HepG2 (cell line): ENCODE results near the gene USP25. TPM values are rescaled to one million over a fixed set of nuclear protein-coding genes. Genes with fewer than 3 reads are reported as not detected.

Source experiments
- ATAC-seq: fragments of 200-7000 bp; cut with Tn5 transposase; 3 replicates; pipeline ENCODE4 v1.9.1; 2020; ENCODE audit warnings: mild to moderate bottlenecking, moderate library complexity
- BruUV-seq: library from RNA; stranded (reverse); fragments of 400-500 nt; replicated peaks from 2 replicates; lab custom pipeline; 2021; lab: Mats Ljungman, UMichigan
- CTCF ChIA-PET: fragments of 300-600 bp; formaldehyde crosslinking; extraction: SDS; loops from one replicate; lab custom pipeline; 2021; ENCODE audit warnings: low total read pairs, inconsistent platforms, low intra/inter-chr PET ratio; lab: Yijun Ruan, JAX
- POLR2A ChIA-PET: fragments of 350-600 bp; sonication (Branson Sonifier 250); formaldehyde crosslinking; loops from one replicate; lab custom pipeline; 2020; ENCODE audit warnings: antibody characterized with exemption, inconsistent platforms; lab: Yijun Ruan, JAX
- DNase-seq: peaks from one replicate; pipeline ENCODE4 v3.0.0-alpha.2; 2015; ENCODE audit warnings: low spot score
- FAIRE-seq: peaks from 3 replicates; lab custom pipeline; 2011; peaks lifted over from hg19 to GRCh38; lab: Jason Lieb, UNC
- H2AFZ ChIP-seq: one replicate; pipeline ENCODE4 v1.6.1; 2011; ENCODE audit warnings: low read length, inconsistent platforms
- H3K27ac ChIP-seq: fragments of 300-600 bp; 3 replicates; pipeline ENCODE4 v1.8.0; 2011; ENCODE audit warnings: mixed run types, mild to moderate bottlenecking, mixed read lengths, low read length, inconsistent platforms; ENCODE audit not compliant: insufficient read depth; ENCODE audit errors: extremely low read length
- H3K27me3 ChIP-seq, 2 experiments: fragments of 200-600 bp in 1 of 2; 2 replicates in 1 of 2; 3 replicates in 1 of 2; pipeline versions ENCODE4 v1.6.0 to v1.8.0; 2011; ENCODE audit warnings: low read length in 2 of 2, mild to moderate bottlenecking in 2 of 2, moderate library complexity in 2 of 2, inconsistent platforms in 1 of 2; ENCODE audit not compliant: insufficient read depth in 2 of 2, control insufficient read depth in 1 of 2
- H3K36me3 ChIP-seq, 2 experiments: fragments of 200-600 bp in 1 of 2; replicated peaks in 1 of 2; 2 replicates in 1 of 2; 3 replicates in 1 of 2; pipeline versions ENCODE4 v1.5.1 to v1.8.0; 2011; ENCODE audit warnings: low read length in 2 of 2, inconsistent platforms in 1 of 2; ENCODE audit not compliant: insufficient read depth in 2 of 2, control insufficient read depth in 1 of 2
- H3K4me1 ChIP-seq: 2 replicates; pipeline ENCODE4 v1.5.1; 2012; ENCODE audit warnings: low read length, inconsistent platforms; ENCODE audit not compliant: insufficient read depth
- H3K4me2 ChIP-seq: 2 replicates; pipeline ENCODE4 v1.6.0; 2011; ENCODE audit warnings: low read depth, low read length, inconsistent platforms
- H3K4me3 ChIP-seq, 3 experiments: fragments of 200-600 bp in 1 of 3; sonication (generic), shearing (Covaris generic) in 1 of 3; replicated peaks in 1 of 3; 2 replicates each; pipeline ENCODE4 v1.5.1; 2011 to 2016; ENCODE audit warnings: low read length in 3 of 3, inconsistent platforms in 2 of 3, low read depth in 2 of 3, mild to moderate bottlenecking in 2 of 3, control low read depth in 1 of 3, mixed read lengths in 1 of 3; ENCODE audit not compliant: insufficient read depth in 1 of 3
- H3K79me2 ChIP-seq: one replicate; pipeline ENCODE4 v1.6.1; 2011; ENCODE audit warnings: low read length, inconsistent platforms; ENCODE audit not compliant: insufficient read depth
- H3K9ac ChIP-seq: 2 replicates; pipeline ENCODE4 v1.6.0; 2011; ENCODE audit warnings: mild to moderate bottlenecking, low read depth, low read length, inconsistent platforms; ENCODE audit not compliant: insufficient read depth
- H3K9me3 ChIP-seq: 2 replicates; pipeline ENCODE4 v1.5.1; 2012; ENCODE audit warnings: mild to moderate bottlenecking, low read length
- H4K20me1 ChIP-seq: 2 replicates; pipeline ENCODE4 v1.6.0; 2011; ENCODE audit warnings: inconsistent platforms, mild to moderate bottlenecking, low read length, moderate library complexity; ENCODE audit not compliant: insufficient read depth
- EZH2 ChIP-seq: conservative IDR thresholded peaks from 2 replicates; pipeline ENCODE4 v1.6.1; 2012; ENCODE audit warnings: mild to moderate bottlenecking, low read depth, low read length, moderate library complexity
- FOXA3 ChIP-seq: IDR thresholded peaks from 2 replicates; pipeline ENCODE4 v1.6.1; 2016; ENCODE audit warnings: missing genetic modification reagents, missing compliant biosample characterization
- GATAD2A ChIP-seq: IDR thresholded peaks from 2 replicates; pipeline ENCODE4 v1.6.1; 2016
- JARID2 ChIP-seq: sonication (generic); formaldehyde crosslinking; IDR thresholded peaks from 2 replicates; pipeline ENCODE4 v1.8.1; 2023; ENCODE audit warnings: missing genetic modification reagents, inconsistent platforms; ENCODE audit not compliant: insufficient replicate concordance
- KLF11 ChIP-seq: IDR thresholded peaks from 2 replicates; pipeline ENCODE4 v1.6.1; 2016; ENCODE audit warnings: missing compliant biosample characterization
- NFKB2 ChIP-seq: sonication (generic); formaldehyde crosslinking; IDR thresholded peaks from 2 replicates; pipeline ENCODE4 v1.4.0; 2020; ENCODE audit warnings: missing genetic modification reagents, borderline replicate concordance
- NPAS2 ChIP-seq: sonication (generic); formaldehyde crosslinking; IDR thresholded peaks from 2 replicates; pipeline ENCODE4 v1.8.0; 2022; ENCODE audit warnings: mild to moderate bottlenecking, missing genetic modification reagents, borderline replicate concordance
- U2AF2 ChIP-seq: fragments of 200-400 bp; formaldehyde crosslinking; IDR thresholded peaks from 2 replicates; pipeline ENCODE4 v1.6.1; 2017; ENCODE audit warnings: low read depth, mild to moderate bottlenecking, low read length
- ZNF180 ChIP-seq: sonication (generic); formaldehyde crosslinking; IDR thresholded peaks from 2 replicates; pipeline ENCODE4 v1.4.0; 2020; ENCODE audit warnings: low read depth, missing genetic modification reagents, borderline replicate concordance
- ZNF598 ChIP-seq: sonication (generic); formaldehyde crosslinking; IDR thresholded peaks from 2 replicates; pipeline ENCODE4 v1.5.1; 2020; ENCODE audit warnings: mild to moderate bottlenecking, missing genetic modification reagents, borderline replicate concordance
- ZNF841 ChIP-seq: sonication (generic); formaldehyde crosslinking; IDR thresholded peaks from 2 replicates; pipeline ENCODE4 v1.8.1; 2023; ENCODE audit warnings: missing genetic modification reagents, borderline replicate concordance
- WGBS: methylation state at CpG from one replicate; pipeline ENCODE4 v1.1.6; 2017; ENCODE audit warnings: low lambda C conversion rate; 5-methylcytosine and 5-hydroxymethylcytosine counted together
- in situ Hi-C: cut with HindIII; loops from 2 replicates; pipeline ENCODE4 v1.10.0; 2017; ENCODE audit warnings: low pct_unique_long_range_greater_than_20kb; ENCODE audit not compliant: extremely low pct_ligation_motif_present
- intact Hi-C: fragments of 100-400 bp; cut with micrococcal nuclease; formaldehyde crosslinking; loops from one replicate; pipeline ENCODE4 v1.10.0; 2022; ENCODE audit not compliant: unreplicated experiment
- polyA plus RNA-seq, 8 experiments: library from polyadenylated mRNA; depleted of rRNA in 3 of 8; stranded (reverse) in 7 of 8; unstranded in 1 of 8; fragments of >200 nt; fragmentation: Illumina TruSeq in 4 of 8; extraction: Trizol in 4 of 8; gene quantifications; 2 replicates each; pipeline versions ENCODE4 v1.2.1 to v1.2.3, GENCODE V29; 2011 to 2016; ENCODE audit warnings: low read depth in 4 of 8, missing spikeins in 1 of 8, mixed read lengths in 1 of 8; ENCODE audit not compliant: insufficient read depth in 1 of 8
- total RNA-seq, 5 experiments: library from RNA; depleted of rRNA; stranded (reverse); fragments of >200 nt; fragmentation: Illumina TruSeq; extraction: Trizol; gene quantifications; 2 replicates each; pipeline ENCODE4 v1.2.3, GENCODE V29; 2016; ENCODE audit warnings: low read depth in 1 of 5
- TF ChIP-seq, protein P1 (sequence below): IDR thresholded peaks from 2 replicates; pipeline ENCODE4 v1.6.1; 2016; ENCODE audit warnings: missing genetic modification reagents, missing compliant biosample characterization
- TF ChIP-seq, protein P2 (sequence below): IDR thresholded peaks from 2 replicates; pipeline ENCODE4 v1.4.0; 2020; ENCODE audit warnings: mild to moderate bottlenecking, missing genetic modification reagents
- TF ChIP-seq, protein P3 (sequence below): sonication (generic); formaldehyde crosslinking; IDR thresholded peaks from one replicate; pipeline ENCODE4 v1.5.1; 2020; ENCODE audit warnings: mild to moderate bottlenecking, missing genetic modification reagents; ENCODE audit errors: not compliant biosample characterization

Gene USP25
- total and polyA plus RNA-seq, 2 of the 13 experiments (the other 11 are each of a cell fraction or from before 2014, with no cell fraction given), result 12.4 to 26.3 TPM

DNA sequence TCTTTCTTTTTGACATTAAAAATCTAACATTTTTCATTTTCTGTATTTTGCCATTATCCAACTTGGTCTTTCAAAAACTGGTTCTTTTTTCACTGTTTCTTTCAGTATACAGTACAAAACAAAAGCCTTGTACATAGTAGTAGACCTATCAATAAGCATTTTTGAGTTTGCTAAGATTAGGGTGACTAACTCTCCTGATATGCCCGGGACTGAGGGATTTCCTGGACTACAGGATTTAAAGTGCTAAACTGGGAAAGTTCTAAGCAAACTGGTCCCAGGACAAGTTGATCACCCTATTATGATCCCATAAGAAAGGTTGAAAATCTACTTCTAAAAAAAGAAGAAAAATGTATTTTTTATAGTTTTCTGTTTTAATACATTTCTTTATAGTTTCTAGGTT lies 120.9 kb downstream of the USP25 start:
- CTCF ChIA-PET, result no interaction called here
- no peaks in the 10 kb centered on the region for H3K27me3 ChIP-seq
- no peak overlapping the region for H3K4me2 ChIP-seq
- POLR2A ChIA-PET, result no interaction called here
- ATAC-seq, result no peak
- intact Hi-C loops (no loop called here), in situ Hi-C loops (no loop called here)
- no peak overlapping the region for H2AFZ ChIP-seq
- H3K9me3 ChIP-seq, result no peaks in the 10 kb centered on the region
- no peaks in the 10 kb centered on the region for H3K4me1 ChIP-seq
- no peaks in the 10 kb centered on the region for H4K20me1 ChIP-seq
- DNase-seq, result peak; percentile 1
- no TSS peak for BruUV-seq
- no peak overlapping the region for H3K4me3 ChIP-seq
- 90% methylated on average over 1 of the region's 1 CpG for WGBS
- no peak for FAIRE-seq
- H3K27ac ChIP-seq, result no peak overlapping the region
- no peaks in the 10 kb centered on the region for H3K79me2 ChIP-seq
- no peaks in the 10 kb centered on the region for H3K36me3 ChIP-seq
- no peak overlapping the region for H3K9ac ChIP-seq
- TF ChIP-seq FOXA3 (CRISPR knock-in tag), result no peak
- no peak for TF ChIP-seq GATAD2A
- TF ChIP-seq, protein P1, sequence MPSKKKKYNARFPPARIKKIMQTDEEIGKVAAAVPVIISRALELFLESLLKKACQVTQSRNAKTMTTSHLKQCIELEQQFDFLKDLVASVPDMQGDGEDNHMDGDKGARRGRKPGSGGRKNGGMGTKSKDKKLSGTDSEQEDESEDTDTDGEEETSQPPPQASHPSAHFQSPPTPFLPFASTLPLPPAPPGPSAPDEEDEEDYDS (CRISPR knock-in tag), result no peak
- no peak for TF ChIP-seq ZNF841 (CRISPR knock-in tag)
- no peak for TF ChIP-seq NFKB2 (CRISPR knock-in tag)
- TF ChIP-seq NPAS2 (CRISPR knock-in tag), result no peak
- TF ChIP-seq, protein P2, sequence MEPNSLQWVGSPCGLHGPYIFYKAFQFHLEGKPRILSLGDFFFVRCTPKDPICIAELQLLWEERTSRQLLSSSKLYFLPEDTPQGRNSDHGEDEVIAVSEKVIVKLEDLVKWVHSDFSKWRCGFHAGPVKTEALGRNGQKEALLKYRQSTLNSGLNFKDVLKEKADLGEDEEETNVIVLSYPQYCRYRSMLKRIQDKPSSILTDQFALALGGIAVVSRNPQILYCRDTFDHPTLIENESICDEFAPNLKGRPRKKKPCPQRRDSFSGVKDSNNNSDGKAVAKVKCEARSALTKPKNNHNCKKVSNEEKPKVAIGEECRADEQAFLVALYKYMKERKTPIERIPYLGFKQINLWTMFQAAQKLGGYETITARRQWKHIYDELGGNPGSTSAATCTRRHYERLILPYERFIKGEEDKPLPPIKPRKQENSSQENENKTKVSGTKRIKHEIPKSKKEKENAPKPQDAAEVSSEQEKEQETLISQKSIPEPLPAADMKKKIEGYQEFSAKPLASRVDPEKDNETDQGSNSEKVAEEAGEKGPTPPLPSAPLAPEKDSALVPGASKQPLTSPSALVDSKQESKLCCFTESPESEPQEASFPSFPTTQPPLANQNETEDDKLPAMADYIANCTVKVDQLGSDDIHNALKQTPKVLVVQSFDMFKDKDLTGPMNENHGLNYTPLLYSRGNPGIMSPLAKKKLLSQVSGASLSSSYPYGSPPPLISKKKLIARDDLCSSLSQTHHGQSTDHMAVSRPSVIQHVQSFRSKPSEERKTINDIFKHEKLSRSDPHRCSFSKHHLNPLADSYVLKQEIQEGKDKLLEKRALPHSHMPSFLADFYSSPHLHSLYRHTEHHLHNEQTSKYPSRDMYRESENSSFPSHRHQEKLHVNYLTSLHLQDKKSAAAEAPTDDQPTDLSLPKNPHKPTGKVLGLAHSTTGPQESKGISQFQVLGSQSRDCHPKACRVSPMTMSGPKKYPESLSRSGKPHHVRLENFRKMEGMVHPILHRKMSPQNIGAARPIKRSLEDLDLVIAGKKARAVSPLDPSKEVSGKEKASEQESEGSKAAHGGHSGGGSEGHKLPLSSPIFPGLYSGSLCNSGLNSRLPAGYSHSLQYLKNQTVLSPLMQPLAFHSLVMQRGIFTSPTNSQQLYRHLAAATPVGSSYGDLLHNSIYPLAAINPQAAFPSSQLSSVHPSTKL (CRISPR knock-in tag), result no peak
- TF ChIP-seq, protein P3, sequence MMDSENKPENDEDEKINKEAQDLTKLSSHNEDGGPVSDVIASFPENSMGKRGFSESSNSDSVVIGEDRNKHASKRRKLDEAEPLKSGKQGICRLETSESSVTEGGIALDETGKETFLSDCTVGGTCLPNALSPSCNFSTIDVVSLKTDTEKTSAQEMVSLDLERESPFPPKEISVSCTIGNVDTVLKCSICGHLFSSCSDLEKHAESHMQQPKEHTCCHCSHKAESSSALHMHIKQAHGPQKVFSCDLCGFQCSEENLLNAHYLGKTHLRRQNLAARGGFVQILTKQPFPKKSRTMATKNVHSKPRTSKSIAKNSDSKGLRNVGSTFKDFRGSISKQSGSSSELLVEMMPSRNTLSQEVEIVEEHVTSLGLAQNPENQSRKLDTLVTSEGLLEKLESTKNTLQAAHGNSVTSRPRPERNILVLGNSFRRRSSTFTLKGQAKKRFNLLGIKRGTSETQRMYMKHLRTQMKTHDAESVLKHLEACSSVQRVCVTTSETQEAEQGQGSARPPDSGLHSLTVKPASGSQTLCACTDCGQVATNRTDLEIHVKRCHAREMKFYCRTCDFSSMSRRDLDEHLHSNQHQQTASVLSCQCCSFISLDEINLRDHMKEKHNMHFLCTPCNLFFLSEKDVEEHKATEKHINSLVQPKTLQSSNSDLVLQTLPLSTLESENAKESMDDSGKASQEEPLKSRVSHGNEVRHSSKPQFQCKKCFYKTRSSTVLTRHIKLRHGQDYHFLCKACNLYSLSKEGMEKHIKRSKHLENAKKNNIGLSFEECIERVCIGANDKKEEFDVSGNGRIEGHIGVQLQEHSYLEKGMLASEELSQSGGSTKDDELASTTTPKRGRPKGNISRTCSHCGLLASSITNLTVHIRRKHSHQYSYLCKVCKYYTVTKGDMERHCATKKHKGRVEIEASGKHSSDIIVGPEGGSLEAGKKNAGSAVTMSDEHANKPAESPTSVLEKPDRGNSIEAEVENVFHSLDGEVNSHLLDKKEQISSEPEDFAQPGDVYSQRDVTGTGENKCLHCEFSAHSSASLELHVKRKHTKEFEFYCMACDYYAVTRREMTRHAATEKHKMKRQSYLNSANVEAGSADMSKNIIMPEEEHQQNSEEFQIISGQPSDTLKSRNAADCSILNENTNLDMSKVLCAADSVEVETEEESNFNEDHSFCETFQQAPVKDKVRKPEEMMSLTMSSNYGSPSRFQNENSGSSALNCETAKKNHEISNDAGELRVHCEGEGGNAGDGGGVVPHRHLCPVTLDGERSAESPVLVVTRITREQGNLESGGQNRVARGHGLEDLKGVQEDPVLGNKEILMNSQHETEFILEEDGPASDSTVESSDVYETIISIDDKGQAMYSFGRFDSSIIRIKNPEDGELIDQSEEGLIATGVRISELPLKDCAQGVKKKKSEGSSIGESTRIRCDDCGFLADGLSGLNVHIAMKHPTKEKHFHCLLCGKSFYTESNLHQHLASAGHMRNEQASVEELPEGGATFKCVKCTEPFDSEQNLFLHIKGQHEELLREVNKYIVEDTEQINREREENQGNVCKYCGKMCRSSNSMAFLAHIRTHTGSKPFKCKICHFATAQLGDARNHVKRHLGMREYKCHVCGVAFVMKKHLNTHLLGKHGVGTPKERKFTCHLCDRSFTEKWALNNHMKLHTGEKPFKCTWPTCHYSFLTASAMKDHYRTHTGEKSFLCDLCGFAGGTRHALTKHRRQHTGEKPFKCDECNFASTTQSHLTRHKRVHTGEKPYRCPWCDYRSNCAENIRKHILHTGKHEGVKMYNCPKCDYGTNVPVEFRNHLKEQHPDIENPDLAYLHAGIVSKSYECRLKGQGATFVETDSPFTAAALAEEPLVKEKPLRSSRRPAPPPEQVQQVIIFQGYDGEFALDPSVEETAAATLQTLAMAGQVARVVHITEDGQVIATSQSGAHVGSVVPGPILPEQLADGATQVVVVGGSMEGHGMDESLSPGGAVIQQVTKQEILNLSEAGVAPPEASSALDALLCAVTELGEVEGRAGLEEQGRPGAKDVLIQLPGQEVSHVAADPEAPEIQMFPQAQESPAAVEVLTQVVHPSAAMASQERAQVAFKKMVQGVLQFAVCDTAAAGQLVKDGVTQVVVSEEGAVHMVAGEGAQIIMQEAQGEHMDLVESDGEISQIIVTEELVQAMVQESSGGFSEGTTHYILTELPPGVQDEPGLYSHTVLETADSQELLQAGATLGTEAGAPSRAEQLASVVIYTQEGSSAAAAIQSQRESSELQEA (CRISPR knock-in tag), result no peak
- TF ChIP-seq ZNF180 (CRISPR knock-in tag), result no peak
- no peak for TF ChIP-seq EZH2
- TF ChIP-seq KLF11 (CRISPR knock-in tag), result no peak
- no peak for TF ChIP-seq U2AF2
- TF ChIP-seq ZNF598, result no peak
- no peak for TF ChIP-seq JARID2
